ENCODE measurements around the gene POLD1.

- TF ChIP-seq CTCF (conservative IDR thresholded peaks at IDR 0.05; ENCODE audit: low read depth, low read length) (no peak), EZH2 (IDR thresholded peaks at IDR 0.05; ENCODE audit: borderline replicate concordance, low read depth, low read length, poor library complexity, severe bottlenecking) (no peak)
Measured at GRCh38 chr19:50384685-50385535, 763 bp downstream of the POLD1 start.

All from A673 (cell line).